SK-N-MC (cell line): ENCODE measurements around the gene SCAPER.

ENCODE experiments used
- EZH2 ChIP-seq: fragments of 200-600 bp; sonication (generic); IDR thresholded peaks from one replicate; pipeline ENCODE4 v1.6.1; 2017; ENCODE audit warnings: antibody characterized with exemption
- POLR2AphosphoS5 ChIP-seq: IDR thresholded peaks from 2 replicates; pipeline ENCODE4 v1.6.1; 2012; ENCODE audit warnings: mild to moderate bottlenecking, low read depth, low read length, borderline replicate concordance

- TF ChIP-seq POLR2AphosphoS5 (no peak), EZH2 (no peak)
These were observed 563.6 kb downstream of the SCAPER start for GRCh38 chr15:76341366-76342057.
